ENCODE results near the gene KCNS3.

KCNS3 gene

DNA sequence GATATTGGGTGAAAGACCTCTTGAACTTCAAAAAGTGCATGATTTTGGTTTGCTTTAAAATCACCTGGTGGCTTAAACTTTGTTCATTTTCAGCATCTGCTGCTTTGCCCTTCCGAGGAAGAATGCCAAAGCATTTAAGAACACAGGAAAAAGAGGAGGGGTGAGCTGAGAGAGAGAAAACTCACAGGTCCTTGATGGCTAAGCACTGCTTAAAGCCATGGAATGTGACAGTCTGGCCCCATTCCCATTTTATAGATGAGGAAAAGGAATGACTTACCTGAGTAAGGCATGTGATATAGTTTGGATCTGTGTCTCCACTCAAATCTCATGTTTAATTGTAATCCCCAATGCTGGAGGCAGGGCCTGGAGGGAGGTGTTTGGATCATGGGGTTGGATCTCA, 58.1 kb downstream of the KCNS3 start:
- H3K4me3 ChIP-seq (ENCODE audit: low read depth, low read length, poor library complexity, severe bottlenecking), result no peak overlapping the region
- no peaks in the 10 kb centered on the region for H3K36me3 ChIP-seq (ENCODE audit: insufficient read depth, low read length)
- no peak for TF ChIP-seq EZH2 (IDR thresholded peaks at IDR 0.05; ENCODE audit: borderline replicate concordance, low read length)
- TF ChIP-seq, protein P1, sequence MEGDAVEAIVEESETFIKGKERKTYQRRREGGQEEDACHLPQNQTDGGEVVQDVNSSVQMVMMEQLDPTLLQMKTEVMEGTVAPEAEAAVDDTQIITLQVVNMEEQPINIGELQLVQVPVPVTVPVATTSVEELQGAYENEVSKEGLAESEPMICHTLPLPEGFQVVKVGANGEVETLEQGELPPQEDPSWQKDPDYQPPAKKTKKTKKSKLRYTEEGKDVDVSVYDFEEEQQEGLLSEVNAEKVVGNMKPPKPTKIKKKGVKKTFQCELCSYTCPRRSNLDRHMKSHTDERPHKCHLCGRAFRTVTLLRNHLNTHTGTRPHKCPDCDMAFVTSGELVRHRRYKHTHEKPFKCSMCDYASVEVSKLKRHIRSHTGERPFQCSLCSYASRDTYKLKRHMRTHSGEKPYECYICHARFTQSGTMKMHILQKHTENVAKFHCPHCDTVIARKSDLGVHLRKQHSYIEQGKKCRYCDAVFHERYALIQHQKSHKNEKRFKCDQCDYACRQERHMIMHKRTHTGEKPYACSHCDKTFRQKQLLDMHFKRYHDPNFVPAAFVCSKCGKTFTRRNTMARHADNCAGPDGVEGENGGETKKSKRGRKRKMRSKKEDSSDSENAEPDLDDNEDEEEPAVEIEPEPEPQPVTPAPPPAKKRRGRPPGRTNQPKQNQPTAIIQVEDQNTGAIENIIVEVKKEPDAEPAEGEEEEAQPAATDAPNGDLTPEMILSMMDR (IDR thresholded peaks at IDR 0.05; ENCODE audit: low read length), result no peak
- H3K4me1 ChIP-seq (ENCODE audit: insufficient read depth, low read length, severe bottlenecking), result no peaks in the 10 kb centered on the region
- no peaks in the 10 kb centered on the region for H4K20me1 ChIP-seq (ENCODE audit: insufficient read depth, low read length)
- H3F3A ChIP-seq (ENCODE audit: insufficient read depth, low read length), result no peaks in the 10 kb centered on the region
- H3K9ac ChIP-seq (ENCODE audit: low read length), result no peak overlapping the region
- no peaks in the 10 kb centered on the region for H3K79me2 ChIP-seq (ENCODE audit: insufficient read depth, low read length)
- H3K4me2 ChIP-seq (ENCODE audit: low read length), result no peak overlapping the region
- no peaks in the 10 kb centered on the region for H3K9me3 ChIP-seq (ENCODE audit: low read length)
- no peak overlapping the region for H3K27ac ChIP-seq (ENCODE audit: low read depth, low read length, poor library complexity, severe bottlenecking)
- H2AFZ ChIP-seq (ENCODE audit: low read length), result no peak overlapping the region
- H3K9me2 ChIP-seq (ENCODE audit: low read depth, low read length), result no peaks in the 10 kb centered on the region
- no peaks in the 10 kb centered on the region for H3K27me3 ChIP-seq (ENCODE audit: insufficient read depth, low read length)

- Histone ChIP-seq H3K79me2 (ENCODE audit: insufficient read depth, low read length) (no peaks in the 10 kb centered on the region), H3K36me3 (ENCODE audit: insufficient read depth, low read length) (no peaks in the 10 kb centered on the region), H3K27me3 (ENCODE audit: insufficient read depth, low read length) (no peaks in the 10 kb centered on the region), H3K9me2 (ENCODE audit: low read depth, low read length) (no peaks in the 10 kb centered on the region), H3K4me3 (ENCODE audit: low read depth, low read length, poor library complexity, severe bottlenecking) (no peak overlapping the region), H3K9me3 (ENCODE audit: low read length) (no peaks in the 10 kb centered on the region), H3K9ac (ENCODE audit: low read length) (no peak overlapping the region), H3K27ac (ENCODE audit: low read depth, low read length, poor library complexity, severe bottlenecking) (no peak overlapping the region), H3F3A (ENCODE audit: insufficient read depth, low read length) (no peaks in the 10 kb centered on the region), H3K4me2 (ENCODE audit: low read length) (no peak overlapping the region), H4K20me1 (ENCODE audit: insufficient read depth, low read length) (no peaks in the 10 kb centered on the region), H3K4me1 (ENCODE audit: insufficient read depth, low read length, severe bottlenecking) (no peaks in the 10 kb centered on the region), H2AFZ (ENCODE audit: low read length) (no peak overlapping the region)
- TF ChIP-seq, protein P1 (IDR thresholded peaks at IDR 0.05; ENCODE audit: low read length), result no peak
- no peak for TF ChIP-seq EZH2 (IDR thresholded peaks at IDR 0.05; ENCODE audit: borderline replicate concordance, low read length)
These were observed 61.7 kb downstream of the KCNS3 start for GRCh38 chr2:17940091-17940630.

- Histone ChIP-seq H3K79me2 (ENCODE audit: insufficient read depth, low read length) (no peaks in the 10 kb centered on the region), H3K9me2 (ENCODE audit: low read depth, low read length) (no peaks in the 10 kb centered on the region), H3K4me1 (ENCODE audit: insufficient read depth, low read length, severe bottlenecking) (no peaks in the 10 kb centered on the region), H3K27me3 (ENCODE audit: insufficient read depth, low read length) (no peaks in the 10 kb centered on the region), H3F3A (ENCODE audit: insufficient read depth, low read length) (no peaks in the 10 kb centered on the region), H3K9me3 (ENCODE audit: low read length) (no peaks in the 10 kb centered on the region), H3K4me2 (ENCODE audit: low read length) (no peak overlapping the region), H2AFZ (ENCODE audit: low read length) (no peak overlapping the region), H3K9ac (ENCODE audit: low read length) (no peak overlapping the region), H3K36me3 (ENCODE audit: insufficient read depth, low read length) (no peaks in the 10 kb centered on the region), H3K4me3 (ENCODE audit: low read depth, low read length, poor library complexity, severe bottlenecking) (no peak overlapping the region), H3K27ac (ENCODE audit: low read depth, low read length, poor library complexity, severe bottlenecking) (no peak overlapping the region), H4K20me1 (ENCODE audit: insufficient read depth, low read length) (no peaks in the 10 kb centered on the region)
- TF ChIP-seq, protein P1 (IDR thresholded peaks at IDR 0.05; ENCODE audit: low read length), result no peak
- TF ChIP-seq EZH2 (IDR thresholded peaks at IDR 0.05; ENCODE audit: borderline replicate concordance, low read length), result no peak
These were observed 65.0 kb downstream of the KCNS3 start for GRCh38 chr2:17943444-17943843.
